UCSD-AML1 (cell line): ENCODE measurements around the gene CBFA2T3.
A peak's percentile ranks its signal among the peaks of the same experiment; 100 is the strongest.

ENCODE experiments used
- DNase-seq: peaks from one replicate; lab custom pipeline; 2025; ENCODE audit not compliant: unreplicated experiment; lab: John Stamatoyannopoulos, UW

Gene CBFA2T3

GRCh38 chr16:88964636-88965035 lies 12.4 kb downstream of the CBFA2T3 start:
- DNase-seq: no peak

GRCh38 chr16:88963583-88963982 lies 13.4 kb downstream of the CBFA2T3 start:
- DNase-seq: no peak

- DNase-seq: no peak
Measured at GRCh38 chr16:88962478-88963152, 14.4 kb downstream of the CBFA2T3 start.

GRCh38 chr16:88961011-88961410 lies 16.0 kb downstream of the CBFA2T3 start:
- DNase-seq: no peak

- DNase-seq: no peak
Measured at GRCh38 chr16:88960516-88960915, 16.5 kb downstream of the CBFA2T3 start.

- no peak for DNase-seq
Measured at GRCh38 chr16:88959022-88959421, 18.0 kb downstream of the CBFA2T3 start.

GRCh38 chr16:88957887-88958577 lies 19.0 kb downstream of the CBFA2T3 start:
- DNase-seq: peak; percentile 85

- DNase-seq: no peak
Measured at GRCh38 chr16:88957433-88957767, 19.6 kb downstream of the CBFA2T3 start.

- DNase-seq: no peak
Measured at GRCh38 chr16:88956546-88957432, 20.2 kb downstream of the CBFA2T3 start.

GRCh38 chr16:88955906-88956305 lies 21.1 kb downstream of the CBFA2T3 start:
- DNase-seq: no peak

- no peak for DNase-seq
Measured at GRCh38 chr16:88953003-88953690, 23.9 kb downstream of the CBFA2T3 start.

- no peak for DNase-seq
Measured at GRCh38 chr16:88951989-88952388, 25.0 kb downstream of the CBFA2T3 start.

- no peak for DNase-seq
Measured at GRCh38 chr16:88951501-88951900, 25.5 kb downstream of the CBFA2T3 start.

- no peak for DNase-seq
Measured at GRCh38 chr16:88948781-88949490, 28.1 kb downstream of the CBFA2T3 start.

- DNase-seq: no peak
Measured at GRCh38 chr16:88945473-88945872, 31.5 kb downstream of the CBFA2T3 start.

- no peak for DNase-seq
Measured at GRCh38 chr16:88943741-88944140, 33.3 kb downstream of the CBFA2T3 start.

GRCh38 chr16:88943131-88943664 lies 33.8 kb downstream of the CBFA2T3 start:
- no peak for DNase-seq

GRCh38 chr16:88941913-88942909 lies 34.8 kb downstream of the CBFA2T3 start:
- peak; percentile 72 for DNase-seq
